GM11168 (cell line): ENCODE results near the gene SLC2A2.
"Not testable (repeated sequence)": the region's sequence is repeated elsewhere in the genome, so short reads cannot be mapped to it uniquely, and the experiment has no call there.

ENCODE experiments used
- in situ Hi-C: fragments of 300-500 bp; cut with MboI; formaldehyde crosslinking; loops from one replicate; pipeline ENCODE4 v1.12.0; 2022; ENCODE audit warnings: low sequenced_read_pairs; ENCODE audit not compliant: unreplicated experiment

Gene SLC2A2

DNA sequence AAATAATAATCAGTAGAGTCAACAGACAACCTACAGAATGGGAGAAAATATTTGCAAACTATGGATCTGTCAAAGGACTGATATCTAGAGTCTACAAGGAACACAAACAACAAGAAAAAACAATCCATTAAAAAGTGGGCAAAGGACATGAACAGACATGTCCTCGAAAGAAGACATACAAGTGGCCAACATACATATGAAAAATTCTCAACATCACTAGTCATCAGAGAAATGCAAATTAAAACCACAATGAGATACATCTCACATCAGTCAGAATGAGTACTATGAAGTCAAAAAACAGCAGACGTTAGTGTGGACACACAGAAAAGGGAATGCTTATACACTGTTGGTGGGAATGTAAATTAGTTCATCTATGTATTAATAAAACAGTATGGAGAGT lies 33.7 kb downstream of the SLC2A2 start:
- in situ Hi-C loops = no loop called here

DNA sequence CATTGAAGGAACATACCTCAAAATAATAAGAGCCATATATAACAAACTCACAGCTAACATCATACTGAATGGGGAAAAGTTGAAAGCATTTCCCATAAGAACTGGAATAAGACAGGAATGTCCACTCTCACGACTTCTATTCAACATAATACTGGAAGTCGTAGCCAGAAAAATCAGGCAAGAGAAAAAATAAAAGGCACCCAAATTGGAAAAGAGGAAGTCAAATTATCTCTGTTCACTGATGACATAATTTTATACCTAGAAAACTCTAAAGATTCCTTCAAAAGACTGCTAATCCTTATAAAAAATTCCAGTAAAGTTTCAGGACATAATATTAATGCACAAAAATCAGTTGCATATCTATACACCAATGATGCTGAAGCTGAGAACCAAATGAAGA lies 34.9 kb downstream of the SLC2A2 start:
- in situ Hi-C loops = no loop called here

DNA sequence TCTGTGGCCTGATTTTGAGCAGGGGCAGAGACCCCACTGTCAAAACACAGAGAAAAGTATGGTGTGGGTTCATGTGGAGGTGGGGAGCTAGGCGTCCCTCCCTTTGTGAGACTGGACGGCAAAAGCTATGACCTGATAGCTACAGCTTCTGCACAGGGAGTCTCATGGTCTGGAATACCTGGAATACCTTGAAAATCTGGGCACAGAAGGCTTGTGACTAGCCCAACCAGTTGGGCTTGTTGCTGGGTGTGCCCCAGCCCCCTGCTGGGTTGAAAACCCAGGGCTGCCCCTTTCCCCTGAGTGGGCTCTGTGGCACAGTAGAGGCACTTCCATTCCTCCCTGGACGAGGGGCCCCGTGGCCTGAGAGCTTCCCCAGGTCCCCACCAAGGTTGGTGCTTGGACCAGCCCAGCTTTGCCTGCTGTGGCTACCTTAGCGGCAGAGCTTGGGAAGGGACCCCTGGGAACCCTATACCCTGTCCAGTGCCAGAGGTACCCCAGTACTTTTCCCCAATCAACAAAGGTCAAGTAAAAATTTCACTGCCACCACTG lies 37.3 kb downstream of the SLC2A2 start:
- in situ Hi-C loops = no loop called here

DNA sequence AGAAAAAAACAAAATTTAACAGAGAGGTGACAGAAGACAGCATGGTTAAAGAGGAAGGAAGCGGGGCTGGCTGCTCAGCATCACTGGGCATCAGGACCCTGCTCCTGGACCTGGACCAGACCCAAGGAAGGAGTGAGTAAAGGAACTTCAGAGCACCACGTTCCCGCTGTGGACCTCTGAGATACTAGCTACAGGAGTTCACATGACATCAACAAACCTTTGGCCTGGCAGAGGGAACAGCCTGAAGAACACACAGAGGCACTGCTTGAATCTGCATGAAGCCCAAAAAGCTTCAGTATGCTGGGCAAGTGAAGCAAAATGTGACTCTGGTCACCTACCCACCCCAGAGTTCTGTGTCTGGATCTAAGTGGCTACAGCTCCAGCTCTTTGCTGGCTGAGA lies 38.1 kb downstream of the SLC2A2 start:
- in situ Hi-C loops = no loop called here

DNA sequence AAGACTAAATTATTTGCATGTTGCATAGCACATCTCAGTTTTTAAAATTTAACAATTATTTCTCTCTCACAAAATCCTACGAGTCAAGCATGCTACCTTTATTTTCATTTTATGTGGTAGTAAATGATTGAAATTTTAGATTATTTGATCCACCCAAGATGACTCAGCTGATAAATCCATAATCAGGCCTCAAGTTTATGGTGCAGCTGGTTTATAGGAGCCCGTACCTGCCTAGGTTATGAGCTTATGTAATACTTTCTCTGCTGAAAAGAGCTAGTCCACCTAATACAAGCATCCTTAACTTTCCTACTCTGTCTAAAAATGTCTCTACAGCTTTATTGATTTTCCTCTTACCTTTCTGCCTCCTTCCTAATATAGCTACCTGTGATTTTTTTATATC lies 41.2 kb downstream of the SLC2A2 start:
- in situ Hi-C loops = no loop called here

DNA sequence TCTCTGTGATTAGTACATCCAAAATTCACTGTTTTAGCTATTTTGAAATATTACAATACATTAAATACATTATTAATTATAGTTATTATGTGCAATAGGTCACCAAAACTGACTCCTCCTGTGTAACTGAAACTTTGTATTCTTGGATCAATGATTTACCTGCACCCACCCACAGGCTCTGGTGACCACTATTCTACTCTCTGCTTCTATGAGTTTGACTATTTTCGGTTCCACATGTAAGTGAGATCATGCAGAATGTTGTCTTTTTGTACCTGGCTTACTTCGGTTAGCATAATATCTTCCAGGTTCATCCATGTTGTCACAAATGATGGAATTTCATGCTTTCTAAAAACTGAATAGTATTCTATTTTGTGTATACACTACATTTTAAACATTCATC lies 43.8 kb downstream of the SLC2A2 start:
- in situ Hi-C loops = no loop called here

DNA sequence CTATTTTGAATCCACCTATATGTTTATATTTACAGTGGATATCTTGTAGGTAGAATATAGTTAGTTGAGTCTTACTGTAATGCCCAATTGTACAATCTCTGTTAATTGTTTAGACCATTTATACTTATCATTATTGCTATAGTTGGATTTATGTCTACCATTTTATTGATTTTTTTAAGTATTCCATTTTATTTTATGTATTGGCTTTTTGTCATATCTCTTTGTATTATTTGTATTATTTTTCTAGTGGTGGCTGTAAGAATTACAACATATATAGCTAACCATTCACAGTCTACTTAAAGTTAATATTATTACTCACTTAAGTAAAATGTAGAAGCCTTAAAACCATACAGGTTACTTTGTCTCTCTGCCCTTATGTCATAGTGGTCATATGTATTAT lies 46.1 kb downstream of the SLC2A2 start:
- in situ Hi-C loops = no loop called here

DNA sequence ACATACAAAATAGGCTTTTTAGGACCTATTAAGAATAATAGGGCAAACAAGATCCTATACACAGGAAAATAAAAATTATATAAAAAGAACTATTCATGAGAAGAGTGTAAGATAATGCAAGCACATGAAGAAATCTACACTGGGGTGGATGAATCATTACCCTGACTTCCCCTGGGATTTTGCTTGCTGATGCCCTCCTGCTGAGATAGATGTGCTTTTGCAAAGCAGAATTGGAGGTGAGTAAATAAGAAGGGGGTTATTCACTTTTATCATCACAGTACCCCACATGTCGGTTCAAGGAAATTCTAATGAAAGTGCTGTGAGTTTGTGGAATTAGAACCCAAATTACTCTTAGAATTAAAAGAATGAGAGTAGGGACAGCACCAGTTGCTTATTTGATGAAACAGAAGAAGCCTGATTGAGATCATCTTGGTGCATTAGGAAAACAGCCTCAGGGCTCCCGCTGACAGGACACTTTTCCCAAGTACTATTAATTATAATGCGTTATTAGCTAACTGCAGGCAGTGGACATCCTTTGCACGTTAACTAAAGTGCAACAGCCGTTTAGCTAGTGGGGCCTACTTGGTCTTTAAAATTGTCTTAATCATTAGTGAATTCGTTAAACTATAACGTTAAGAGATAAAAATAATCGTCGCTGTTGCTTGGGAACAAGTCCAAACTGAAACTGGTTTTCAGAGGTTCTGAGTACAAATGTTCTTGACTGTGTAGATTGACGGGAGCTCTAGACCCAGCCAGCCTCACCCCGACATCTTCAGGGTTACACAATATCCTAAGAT lies 48.4 kb downstream of the SLC2A2 start:
- in situ Hi-C loops = no loop called here

DNA sequence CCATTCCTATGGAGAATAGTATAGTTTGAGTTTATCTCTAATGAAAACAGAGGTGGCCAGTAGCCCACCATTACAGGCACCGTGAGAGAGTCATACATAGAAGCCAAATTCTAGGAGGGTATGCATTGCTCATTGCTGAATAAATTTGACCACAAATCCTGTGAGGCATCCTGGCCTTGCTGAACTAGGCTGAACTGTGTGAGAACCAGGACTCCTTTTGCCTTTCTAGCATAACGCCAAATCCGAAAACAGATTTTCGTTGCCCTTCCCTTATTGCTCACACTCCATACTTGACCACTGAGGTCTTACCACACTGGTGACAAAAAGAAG lies 50.4 kb downstream of the SLC2A2 start:
- in situ Hi-C loops = no loop called here

DNA sequence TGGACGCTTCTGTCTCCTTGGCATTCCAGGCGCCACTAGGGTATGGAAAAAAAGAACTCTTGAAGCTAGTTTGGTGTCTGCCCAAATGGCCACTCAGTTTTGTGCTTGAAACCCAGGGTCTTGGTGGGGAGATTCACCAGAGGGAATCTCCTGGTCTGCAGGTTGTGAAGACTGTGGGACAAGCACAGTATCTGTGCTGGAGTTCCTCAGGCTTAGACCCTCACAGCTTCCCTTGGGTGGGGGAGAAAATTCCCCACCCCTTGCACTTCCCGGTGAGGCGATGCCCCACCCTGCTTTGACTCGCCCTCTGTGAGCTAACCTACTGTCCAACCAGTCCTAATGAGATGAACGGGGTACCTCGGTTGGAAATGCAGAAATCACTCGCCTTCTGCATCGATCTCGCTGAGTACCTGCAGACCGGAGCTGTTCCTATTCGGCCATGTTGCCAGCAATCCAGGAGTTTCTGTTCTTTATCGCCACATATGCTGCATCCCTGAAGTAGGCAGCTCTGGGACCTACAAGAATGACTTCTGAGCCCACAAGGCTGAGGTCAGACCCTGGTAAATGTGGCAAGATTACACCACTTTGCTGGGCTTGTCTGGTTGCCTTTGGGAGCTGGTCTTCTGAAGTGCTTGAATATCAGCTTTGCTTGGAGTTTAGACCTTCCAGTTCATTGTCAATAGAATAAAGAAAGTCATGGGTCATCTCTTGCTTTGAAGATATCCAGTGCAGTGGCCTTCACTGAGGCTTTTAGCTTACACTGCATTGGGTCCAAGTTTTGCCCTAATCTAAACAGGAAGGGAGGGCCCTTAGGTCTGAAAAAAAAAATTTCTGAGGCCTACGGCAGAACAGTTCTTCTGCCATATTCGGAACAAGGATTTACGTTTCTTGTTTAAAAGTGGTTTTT lies 51.0 kb downstream of the SLC2A2 start:
- in situ Hi-C loops = no loop called here

DNA sequence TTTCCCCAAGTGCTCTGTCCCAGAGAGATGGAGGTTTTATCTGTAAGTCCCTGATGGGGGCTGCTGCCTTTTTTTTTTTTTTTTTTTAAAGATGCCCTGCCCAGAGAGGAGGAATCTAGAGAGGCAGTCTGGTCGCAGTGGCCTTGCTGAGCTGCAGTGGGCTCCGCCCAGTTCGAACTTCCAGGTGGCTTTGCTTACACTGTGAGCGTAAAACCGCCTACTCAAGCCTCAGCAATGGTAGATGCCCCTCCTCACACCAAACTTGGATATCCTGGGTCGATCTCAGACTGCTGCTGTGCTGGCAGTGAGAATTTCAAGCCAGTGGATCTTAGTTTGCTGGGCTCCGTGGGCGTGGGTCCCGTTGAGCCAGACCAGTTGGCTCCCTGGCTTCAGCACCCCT lies 51.6 kb downstream of the SLC2A2 start:
- in situ Hi-C loops = no loop called here

DNA sequence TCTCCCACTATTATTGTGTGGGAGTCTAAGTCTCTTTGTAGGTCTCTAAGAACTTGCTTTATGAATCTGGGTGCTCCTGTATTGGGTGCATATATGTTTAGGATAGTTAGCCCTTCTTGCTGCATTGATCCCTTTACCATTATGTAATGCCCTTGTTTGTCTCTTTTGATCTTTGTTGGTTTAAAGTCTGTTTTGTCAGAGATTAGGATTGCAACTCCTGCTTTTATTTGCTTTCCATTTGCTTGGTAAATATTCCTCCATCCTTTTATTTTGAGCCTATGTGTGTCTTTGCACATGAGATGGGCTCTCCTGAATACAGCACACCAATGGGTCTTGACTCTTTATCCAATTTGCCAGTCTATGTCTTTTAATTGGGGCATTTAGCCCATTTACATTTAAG lies 53.6 kb downstream of the SLC2A2 start:
- in situ Hi-C loops = not testable (repeated sequence)

DNA sequence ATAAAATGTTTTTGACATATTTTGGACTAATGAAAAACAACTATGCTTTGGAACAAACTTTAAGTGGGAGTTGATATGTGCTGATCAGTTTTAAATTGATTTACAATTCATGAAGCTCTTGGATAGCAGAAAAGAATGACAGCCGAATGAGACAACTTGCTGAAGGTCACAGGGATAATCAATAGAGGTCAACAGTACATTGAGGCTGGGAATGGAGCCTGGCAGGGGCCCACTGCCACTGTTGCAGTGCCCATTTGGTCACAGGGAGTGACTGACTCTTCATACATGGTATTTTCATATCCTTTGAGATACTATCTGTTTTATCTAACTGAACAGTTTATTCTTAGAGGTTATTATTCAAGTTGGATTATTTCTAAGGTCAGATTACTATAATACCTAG lies 59.4 kb downstream of the SLC2A2 start:
- in situ Hi-C loops = no loop called here

DNA sequence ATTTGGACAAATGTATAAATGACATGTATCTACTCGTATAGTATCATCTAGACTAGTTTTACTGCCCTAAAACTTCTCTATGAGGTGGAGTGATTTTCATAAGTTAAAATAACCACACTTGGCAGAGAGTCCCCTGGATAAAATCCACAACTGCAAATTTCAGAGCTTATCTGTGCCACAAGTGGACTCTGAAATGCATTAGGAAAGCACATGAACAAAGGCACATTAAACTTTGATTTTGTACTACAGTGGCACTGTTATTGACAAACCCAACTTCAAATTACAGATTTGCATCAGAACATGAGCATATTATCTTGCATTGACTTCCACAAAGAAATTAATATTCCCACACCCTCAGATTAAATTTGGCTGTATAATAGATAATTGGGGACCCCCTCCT lies 60.0 kb downstream of the SLC2A2 start:
- in situ Hi-C loops = no loop called here

DNA sequence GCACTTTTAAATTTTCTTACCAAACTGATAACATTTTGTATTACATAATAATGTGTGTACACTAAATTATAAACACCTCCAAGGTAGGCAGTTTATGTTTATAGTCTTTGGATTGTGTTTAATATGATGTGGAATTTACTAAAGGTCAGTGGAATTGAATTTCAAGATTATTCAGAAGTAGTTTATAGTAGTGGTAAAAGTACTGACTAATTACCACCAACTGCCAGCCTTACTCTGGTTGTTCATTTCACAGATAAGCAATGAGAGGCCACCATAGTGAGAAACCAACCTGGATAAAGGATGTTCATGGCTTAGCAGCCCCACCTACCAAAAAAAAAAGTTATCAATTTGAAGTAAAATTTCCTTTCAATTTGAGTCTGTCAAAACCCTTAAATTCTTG lies 64.1 kb downstream of the SLC2A2 start:
- in situ Hi-C loops = no loop called here

DNA sequence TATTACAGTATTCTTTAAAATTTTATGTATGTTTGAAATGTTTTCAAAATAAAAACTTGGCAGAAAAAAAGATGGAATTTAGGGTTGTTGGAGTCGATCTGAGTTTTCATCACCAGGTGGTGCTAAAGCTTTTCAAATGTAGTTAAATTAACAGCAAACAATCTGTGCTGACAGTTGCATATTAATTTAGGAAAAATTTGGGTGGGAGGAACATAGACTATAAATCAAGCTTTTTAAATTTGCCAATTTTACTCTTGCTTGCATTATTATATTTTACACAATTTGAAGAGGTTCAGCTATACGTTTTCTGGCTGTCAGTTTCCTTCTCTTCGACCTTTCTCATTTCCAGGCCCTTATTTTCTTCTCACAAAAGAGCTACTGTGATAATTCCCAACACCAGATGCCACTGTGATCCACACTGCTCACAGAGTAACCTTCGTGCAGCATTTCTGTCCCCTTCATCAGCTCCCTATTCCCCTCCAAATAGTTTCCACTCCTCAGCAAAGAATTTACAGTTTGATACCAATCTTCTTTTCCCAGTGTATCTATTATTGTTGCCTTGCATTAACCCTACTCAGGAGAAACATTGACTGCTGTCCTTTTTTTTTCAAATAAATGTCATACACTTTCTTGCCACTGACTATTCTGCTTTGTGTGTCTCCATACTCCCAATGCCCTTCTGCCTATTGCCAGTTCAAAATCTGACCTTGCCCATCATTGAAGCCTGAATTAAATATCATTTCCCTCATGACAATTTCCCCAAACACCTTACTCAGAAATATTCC lies 64.7 kb downstream of the SLC2A2 start:
- in situ Hi-C loops = no loop called here

DNA sequence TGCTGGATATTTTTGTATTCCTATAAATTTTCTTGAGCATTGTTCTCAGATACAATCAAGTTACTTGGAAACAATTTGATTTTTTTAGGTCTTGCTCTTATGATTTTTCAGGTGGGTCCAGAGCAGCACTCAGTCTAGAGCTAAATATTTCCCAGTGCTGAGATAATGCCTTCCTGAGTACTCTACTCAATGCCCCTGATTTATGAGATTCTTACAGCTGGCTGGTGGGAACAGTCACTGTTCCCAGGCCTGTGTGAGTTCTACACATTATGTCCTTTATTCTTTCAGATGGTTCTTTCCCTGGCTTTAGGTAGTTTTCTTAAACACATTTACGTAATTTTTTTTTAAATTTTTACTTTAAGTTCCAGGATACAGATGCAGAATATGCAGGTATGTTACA lies 67.1 kb downstream of the SLC2A2 start:
- in situ Hi-C loops = no loop called here

DNA sequence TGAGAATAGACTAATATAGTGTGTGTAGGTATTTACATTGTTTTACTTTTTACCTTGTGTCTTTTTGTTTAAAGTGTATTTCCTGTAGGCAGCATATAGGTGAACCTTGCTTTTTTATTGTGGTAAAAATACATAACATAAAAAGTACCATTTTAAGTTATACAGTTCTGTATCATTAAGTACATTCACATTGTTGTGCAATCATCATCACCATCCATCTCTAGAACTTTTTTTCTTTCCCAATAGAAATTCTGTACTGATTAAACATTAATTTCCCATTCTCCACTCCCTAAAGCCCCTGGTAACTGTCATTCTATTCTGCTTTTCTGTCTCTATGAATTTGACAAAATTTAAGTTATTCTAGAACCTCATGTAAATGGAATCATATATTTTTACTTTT lies 69.9 kb downstream of the SLC2A2 start:
- in situ Hi-C loops = no loop called here

DNA sequence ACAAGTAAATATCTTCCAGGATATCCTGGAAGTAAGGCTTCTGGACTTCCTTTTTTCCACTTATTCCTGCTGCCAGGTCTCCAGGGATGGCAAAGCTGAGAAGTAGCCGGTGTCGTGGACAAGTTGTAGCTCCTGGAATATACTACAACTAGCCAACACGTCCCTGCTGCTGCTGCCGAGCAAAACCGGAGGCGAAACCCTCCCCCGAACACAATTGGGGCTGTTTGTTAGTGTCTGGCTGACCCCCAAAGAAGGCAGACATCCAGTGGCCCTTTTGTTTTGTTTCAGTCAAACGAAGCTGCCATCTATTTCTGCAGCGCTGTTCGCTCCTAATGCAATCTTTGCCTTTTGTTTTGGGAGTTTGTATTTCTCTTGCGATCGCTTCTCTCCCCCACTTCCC lies 72.8 kb downstream of the SLC2A2 start:
- in situ Hi-C loops = no loop called here

DNA sequence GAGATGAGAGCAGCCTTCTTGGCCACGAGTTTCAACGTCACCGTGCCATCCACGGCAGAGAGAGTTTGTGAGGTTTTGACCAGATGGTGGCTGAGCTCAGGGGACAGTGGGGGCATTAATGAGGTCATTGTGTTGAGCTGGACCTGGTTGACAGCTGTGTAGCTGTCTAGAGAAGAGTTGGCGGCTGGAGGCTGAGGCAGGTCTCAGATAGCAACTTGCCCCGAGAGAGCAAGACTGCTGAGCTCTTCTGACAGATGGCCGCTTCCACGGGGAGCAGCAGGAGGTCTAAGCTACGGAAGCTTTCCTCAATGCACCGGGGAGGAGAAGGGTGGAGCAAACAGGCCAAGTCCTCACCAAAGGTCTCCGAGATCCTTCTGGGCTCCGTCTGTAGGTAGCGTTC lies 73.3 kb downstream of the SLC2A2 start:
- in situ Hi-C loops = no loop called here

DNA sequence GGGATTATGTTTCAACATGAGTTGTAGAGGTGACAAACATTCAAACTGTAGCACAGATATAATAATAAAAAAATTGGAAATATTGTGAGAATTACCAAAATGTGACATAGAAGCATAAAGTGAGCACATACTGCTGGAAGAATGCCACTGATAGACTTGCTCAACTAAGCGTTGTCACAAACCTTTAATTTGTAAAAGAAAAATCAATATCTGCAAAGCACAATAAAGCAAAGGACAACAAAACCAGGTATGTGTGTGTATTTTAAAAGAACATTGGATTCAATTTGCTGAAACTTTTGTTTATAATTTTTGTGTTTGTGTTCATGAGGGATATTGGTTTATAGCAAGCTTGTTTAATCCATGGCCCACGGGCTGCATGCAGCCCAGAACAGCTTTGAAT lies 77.3 kb downstream of the SLC2A2 start:
- in situ Hi-C loops = no loop called here
